DMS153 treated with DMSO at 0.1 percent for 48 hours (cell line): ENCODE data around the gene SGPP2.

Source experiments
- DNase-seq: peaks from one replicate; lab custom pipeline; 2025; ENCODE audit not compliant: unreplicated experiment; lab: John Stamatoyannopoulos, UW

The SGPP2 gene

GRCh38 chr2:222522082-222522481 lies 97.7 kb downstream of the SGPP2 start:
- no peak for DNase-seq

- DNase-seq: no peak
Observed at GRCh38 chr2:222523783-222524544, 99.6 kb downstream of the SGPP2 start.

GRCh38 chr2:222525811-222526210 lies 101.5 kb downstream of the SGPP2 start:
- no peak for DNase-seq

GRCh38 chr2:222526480-222527277 lies 102.3 kb downstream of the SGPP2 start:
- DNase-seq: no peak

GRCh38 chr2:222532315-222532714 lies 108.0 kb downstream of the SGPP2 start:
- no peak for DNase-seq

GRCh38 chr2:222535477-222535876 lies 111.1 kb downstream of the SGPP2 start:
- no peak for DNase-seq

GRCh38 chr2:222538535-222538934 lies 114.2 kb downstream of the SGPP2 start:
- DNase-seq: no peak

- DNase-seq: no peak
Observed at GRCh38 chr2:222544661-222545060, 120.3 kb downstream of the SGPP2 start.

GRCh38 chr2:222545823-222546795 lies 121.8 kb downstream of the SGPP2 start:
- no peak for DNase-seq

- DNase-seq: no peak
Observed at GRCh38 chr2:222547083-222547482, 122.7 kb downstream of the SGPP2 start.

- no peak for DNase-seq
Observed at GRCh38 chr2:222548992-222549391, 124.6 kb downstream of the SGPP2 start.

- DNase-seq: no peak
Observed at GRCh38 chr2:222554517-222554916, 130.2 kb downstream of the SGPP2 start.

GRCh38 chr2:222561151-222561550 lies 136.8 kb downstream of the SGPP2 start:
- DNase-seq: no peak

GRCh38 chr2:222561817-222562645 lies 137.7 kb downstream of the SGPP2 start:
- DNase-seq: peak; percentile 59

GRCh38 chr2:222563106-222563718 lies 138.9 kb downstream of the SGPP2 start:
- DNase-seq: no peak

GRCh38 chr2:222563936-222564335 lies 139.6 kb downstream of the SGPP2 start:
- DNase-seq: no peak

GRCh38 chr2:222566229-222566628 lies 141.9 kb downstream of the SGPP2 start:
- no peak for DNase-seq

GRCh38 chr2:222568865-222569264 lies 144.5 kb downstream of the SGPP2 start:
- DNase-seq: peak; percentile 72

- DNase-seq: no peak
Observed at GRCh38 chr2:222569826-222570225, 145.5 kb downstream of the SGPP2 start.

- DNase-seq: no peak
Observed at GRCh38 chr2:222572264-222572721, 147.9 kb downstream of the SGPP2 start.
